SK-N-MC (cell line): ENCODE measurements around the gene PDZRN4.

Experiments
- DNase-seq: peaks from one replicate; pipeline ENCODE4 v3.0.0-alpha.2; 2011; ENCODE audit warnings: low read depth, low spot score
- H3K27ac ChIP-seq: fragments of 200-600 bp; sonication (generic); 2 replicates; pipeline ENCODE4 v1.5.1; 2016; ENCODE audit warnings: mixed run types
- H3K36me3 ChIP-seq: fragments of 200-600 bp; sonication (generic); 2 replicates; pipeline ENCODE4 v1.6.1; 2017; ENCODE audit warnings: antibody characterized with exemption, low read length, mixed read lengths; ENCODE audit not compliant: insufficient read depth
- H3K4me3 ChIP-seq: fragments of 200-600 bp; sonication (generic); 2 replicates; pipeline ENCODE4 v1.5.1; 2016
- H3K9ac ChIP-seq: fragments of 200-600 bp; sonication (generic); 2 replicates; pipeline ENCODE4 v1.8.0; 2017; ENCODE audit warnings: mixed run types, mixed read lengths; ENCODE audit not compliant: insufficient read length
- H3K9me3 ChIP-seq: fragments of 200-600 bp; sonication (generic); 2 replicates; pipeline ENCODE4 v1.6.1; 2017; ENCODE audit warnings: low read depth, mild to moderate bottlenecking, antibody characterized with exemption, low read length, moderate library complexity, mixed read lengths
- EZH2 ChIP-seq: fragments of 200-600 bp; sonication (generic); IDR thresholded peaks from one replicate; pipeline ENCODE4 v1.6.1; 2017; ENCODE audit warnings: antibody characterized with exemption
- FOXP2 ChIP-seq: optimal IDR thresholded peaks from 2 replicates; pipeline ENCODE3; 2011; ENCODE audit warnings: mild to moderate bottlenecking, moderate library complexity; ENCODE audit not compliant: insufficient read depth; ENCODE audit errors: extremely low read length, control extremely low read depth
- POLR2AphosphoS5 ChIP-seq: IDR thresholded peaks from 2 replicates; pipeline ENCODE4 v1.6.1; 2012; ENCODE audit warnings: mild to moderate bottlenecking, low read depth, low read length, borderline replicate concordance

Gene PDZRN4

GRCh38 chr12:41205070-41205709 lies 17.1 kb downstream of the PDZRN4 start:
- H3K4me3 ChIP-seq = no peak overlapping the region
- H3K36me3 ChIP-seq = no peaks in the 10 kb centered on the region
- no peaks in the 10 kb centered on the region for H3K9me3 ChIP-seq
- DNase-seq = no peak
- no peak overlapping the region for H3K9ac ChIP-seq
- H3K27ac ChIP-seq = no peak overlapping the region
- TF ChIP-seq FOXP2 (no peak), POLR2AphosphoS5 (no peak), EZH2 (no peak)

DNA sequence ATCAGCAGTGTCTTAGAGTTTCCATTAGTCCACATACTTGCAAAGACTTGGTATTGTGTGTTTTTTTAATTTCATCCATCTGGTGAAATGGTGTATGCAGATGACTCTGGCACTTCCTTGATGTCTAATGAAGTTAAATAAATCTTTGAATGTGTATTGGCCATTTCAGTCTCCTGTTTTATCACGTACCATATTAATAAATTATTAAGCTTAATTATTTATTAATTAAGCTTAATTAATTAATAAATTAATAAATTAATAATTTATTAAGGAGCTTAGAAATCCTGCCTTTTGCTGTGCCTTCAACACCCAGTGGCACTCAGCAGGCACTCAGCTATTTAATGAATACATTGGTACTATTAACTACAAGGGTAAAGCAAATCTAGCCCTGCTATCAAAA lies 18.2 kb downstream of the PDZRN4 start:
- no peaks in the 10 kb centered on the region for H3K36me3 ChIP-seq
- H3K9ac ChIP-seq = no peak overlapping the region
- no peaks in the 10 kb centered on the region for H3K9me3 ChIP-seq
- no peak for DNase-seq
- H3K4me3 ChIP-seq = no peak overlapping the region
- H3K27ac ChIP-seq = no peak overlapping the region
- TF ChIP-seq FOXP2 (no peak), EZH2 (no peak), POLR2AphosphoS5 (no peak)

DNA sequence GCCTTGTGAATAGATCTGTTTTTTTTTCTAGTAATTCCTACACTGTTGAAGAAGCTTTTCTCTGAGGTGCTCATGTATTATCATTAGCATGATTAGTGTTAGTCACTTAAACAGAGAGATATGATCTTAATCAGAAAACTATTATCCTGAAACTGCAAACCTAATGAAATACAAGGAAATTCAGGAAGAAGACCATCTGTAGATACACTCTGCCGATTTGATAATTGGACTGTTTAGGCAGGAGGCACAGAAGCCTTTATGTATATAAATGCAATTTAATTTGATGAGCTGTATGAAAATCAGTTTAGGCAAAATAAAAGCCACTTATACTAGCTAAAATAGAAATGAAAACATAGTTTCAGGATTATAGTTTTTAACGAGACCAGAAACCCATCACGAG lies 23.3 kb downstream of the PDZRN4 start:
- TF ChIP-seq FOXP2 (no peak), EZH2 (no peak), POLR2AphosphoS5 (no peak)
- H3K36me3 ChIP-seq = no peaks in the 10 kb centered on the region
- H3K9me3 ChIP-seq = no peaks in the 10 kb centered on the region
- H3K9ac ChIP-seq = no peak overlapping the region
- H3K27ac ChIP-seq = no peak overlapping the region
- no peak for DNase-seq
- no peak overlapping the region for H3K4me3 ChIP-seq

- Histone ChIP-seq H3K9ac (no peak overlapping the region), H3K36me3 (no peaks in the 10 kb centered on the region), H3K27ac (no peak overlapping the region), H3K9me3 (no peaks in the 10 kb centered on the region), H3K4me3 (no peak overlapping the region)
- DNase-seq = no peak
- no peak for TF ChIP-seq FOXP2
- no peak for TF ChIP-seq EZH2
- TF ChIP-seq POLR2AphosphoS5 = no peak
Measured at GRCh38 chr12:41212625-41213024, 24.5 kb downstream of the PDZRN4 start.

DNA sequence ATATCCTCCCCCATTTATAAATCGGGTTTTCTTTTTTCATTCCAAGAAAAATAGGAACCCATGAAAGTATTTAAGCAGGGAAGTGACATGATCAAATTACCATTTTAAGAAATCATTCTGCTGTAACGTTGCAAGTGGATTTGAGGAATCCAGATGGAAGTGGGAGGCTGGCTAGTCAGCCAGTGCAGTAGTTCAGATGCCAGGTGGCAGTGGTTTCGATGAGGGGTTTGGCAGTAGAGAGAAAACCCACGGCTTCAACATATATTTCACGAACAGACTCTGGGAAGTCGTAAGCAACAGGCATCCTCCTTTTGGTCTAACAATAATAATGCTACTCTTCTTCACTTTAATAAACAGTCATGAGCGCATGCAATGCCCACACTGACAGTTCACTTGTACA lies 25.0 kb downstream of the PDZRN4 start:
- Histone ChIP-seq H3K36me3 (no peaks in the 10 kb centered on the region), H3K4me3 (no peak overlapping the region), H3K27ac (no peak overlapping the region), H3K9me3 (no peaks in the 10 kb centered on the region), H3K9ac (no peak overlapping the region)
- TF ChIP-seq FOXP2 = no peak
- no peak for TF ChIP-seq POLR2AphosphoS5
- TF ChIP-seq EZH2 = no peak
- DNase-seq = no peak

GRCh38 chr12:41213648-41214047 lies 25.5 kb downstream of the PDZRN4 start:
- no peak overlapping the region for H3K4me3 ChIP-seq
- no peak for DNase-seq
- no peaks in the 10 kb centered on the region for H3K9me3 ChIP-seq
- TF ChIP-seq POLR2AphosphoS5 = no peak
- no peak for TF ChIP-seq FOXP2
- TF ChIP-seq EZH2 = no peak
- H3K9ac ChIP-seq = no peak overlapping the region
- H3K27ac ChIP-seq = no peak overlapping the region
- H3K36me3 ChIP-seq = no peaks in the 10 kb centered on the region

DNA sequence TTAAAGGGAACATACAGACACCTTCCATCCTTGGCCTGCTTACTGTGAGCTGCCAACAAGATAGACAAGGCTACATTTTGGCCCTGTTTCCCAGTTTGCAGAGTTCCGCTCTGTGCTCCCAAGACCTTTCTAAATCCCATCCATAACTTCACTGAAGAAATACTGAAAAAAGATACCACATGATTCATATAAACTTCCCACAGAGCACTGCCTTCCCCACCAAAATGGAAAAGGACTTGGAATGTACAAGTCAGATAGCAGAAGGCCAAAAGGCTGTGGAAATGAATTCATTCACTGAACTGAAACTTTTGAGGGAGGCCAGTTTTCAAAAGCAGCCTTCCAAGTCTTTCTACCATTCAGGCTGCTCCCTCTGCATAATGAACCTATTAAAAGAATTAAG lies 29.6 kb downstream of the PDZRN4 start:
- TF ChIP-seq EZH2 (no peak), FOXP2 (no peak), POLR2AphosphoS5 (no peak)
- no peak overlapping the region for H3K9ac ChIP-seq

DNA sequence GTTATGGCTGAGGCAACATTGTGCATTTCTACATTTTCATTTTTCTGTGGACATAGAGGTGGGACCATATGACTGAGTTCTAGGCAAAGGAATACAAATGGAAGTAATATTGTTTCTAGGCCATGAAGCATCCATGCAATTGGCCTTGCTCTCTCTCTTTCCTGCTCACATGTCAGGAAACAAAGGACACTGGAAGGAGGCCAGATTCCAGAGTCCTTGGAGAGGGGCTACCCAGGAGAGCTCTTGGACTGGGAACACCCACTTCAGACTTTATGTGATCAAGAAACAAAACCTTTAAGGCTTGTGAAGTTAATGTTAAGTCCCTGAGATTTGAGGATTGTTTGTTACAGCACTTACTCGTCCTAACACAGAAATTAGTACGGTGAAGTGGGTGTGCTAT lies 32.8 kb downstream of the PDZRN4 start:
- TF ChIP-seq FOXP2 = no peak
- TF ChIP-seq EZH2 = no peak
- TF ChIP-seq POLR2AphosphoS5 = no peak
- Histone ChIP-seq H3K9ac (no peak overlapping the region), H3K9me3 (no peaks in the 10 kb centered on the region), H3K36me3 (no peaks in the 10 kb centered on the region), H3K27ac (peak overlapping the region; percentile 67), H3K4me3 (no peak overlapping the region)
- no peak for DNase-seq

More for the DNA sequence above, 29.6 kb downstream of the PDZRN4 start:
- Histone ChIP-seq H3K36me3 (no peaks in the 10 kb centered on the region), H3K9me3 (no peaks in the 10 kb centered on the region), H3K27ac (no peak overlapping the region), H3K4me3 (no peak overlapping the region)
- DNase-seq = no peak

DNA sequence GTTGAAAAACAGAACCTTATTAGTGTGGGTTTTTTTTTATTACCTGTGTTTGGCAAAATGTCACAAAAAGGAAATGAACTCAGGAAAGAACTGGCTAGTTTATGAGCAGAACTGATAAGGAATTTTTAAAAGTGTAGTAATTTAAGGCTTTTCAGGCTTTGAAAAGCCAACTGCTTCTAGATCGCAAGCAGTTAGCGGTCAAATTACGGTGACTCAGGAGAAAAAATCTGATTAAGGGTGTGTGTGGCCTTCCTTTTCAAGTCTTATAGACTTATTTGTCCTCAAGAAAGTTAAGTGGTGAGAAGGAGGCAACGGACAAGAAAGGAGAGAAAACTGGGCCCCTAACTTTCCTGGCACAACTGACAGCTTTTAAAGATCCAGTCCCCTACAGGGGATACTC lies 33.4 kb downstream of the PDZRN4 start:
- TF ChIP-seq EZH2 (no peak), POLR2AphosphoS5 (no peak), FOXP2 (no peak)
- peak overlapping the region; percentile 67 for H3K27ac ChIP-seq
- H3K9ac ChIP-seq = no peak overlapping the region
- DNase-seq = no peak
- no peak overlapping the region for H3K4me3 ChIP-seq
- no peaks in the 10 kb centered on the region for H3K9me3 ChIP-seq
- no peaks in the 10 kb centered on the region for H3K36me3 ChIP-seq
